DLD1 (cell line): Measurements from ENCODE around the gene MOGAT3.

ENCODE experiments used
- in situ Hi-C: cut with HindIII; loops from 2 replicates; pipeline ENCODE4 v1.10.0; 2017; ENCODE audit warnings: low sequenced_read_pairs

MOGAT3 gene

DNA sequence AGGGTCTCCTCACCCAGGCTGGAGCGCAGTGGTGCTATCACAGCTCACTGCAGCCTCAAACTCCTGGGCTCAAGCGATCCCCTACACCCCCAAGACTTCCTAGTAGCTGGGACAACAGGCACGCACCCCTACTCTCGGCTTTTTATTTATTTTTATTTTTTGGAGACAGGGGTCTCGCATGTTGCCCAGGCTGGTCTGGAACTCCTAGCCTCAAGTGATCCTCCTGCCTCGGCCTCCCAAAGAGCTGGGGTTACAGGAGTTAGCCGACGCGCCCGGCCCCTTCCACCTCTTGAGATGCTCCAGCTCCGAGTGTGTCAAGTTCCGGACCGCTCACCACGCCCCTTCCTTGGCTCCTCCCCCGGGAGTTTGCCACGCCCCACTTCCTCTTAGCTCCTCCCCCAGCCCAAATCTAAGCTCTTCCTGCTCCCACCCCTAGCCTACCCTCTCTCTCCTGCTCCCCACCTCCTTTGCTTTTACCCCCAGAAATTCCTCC, 27.0 kb downstream of the MOGAT3 start:
- in situ Hi-C loops, result no loop called here

DNA sequence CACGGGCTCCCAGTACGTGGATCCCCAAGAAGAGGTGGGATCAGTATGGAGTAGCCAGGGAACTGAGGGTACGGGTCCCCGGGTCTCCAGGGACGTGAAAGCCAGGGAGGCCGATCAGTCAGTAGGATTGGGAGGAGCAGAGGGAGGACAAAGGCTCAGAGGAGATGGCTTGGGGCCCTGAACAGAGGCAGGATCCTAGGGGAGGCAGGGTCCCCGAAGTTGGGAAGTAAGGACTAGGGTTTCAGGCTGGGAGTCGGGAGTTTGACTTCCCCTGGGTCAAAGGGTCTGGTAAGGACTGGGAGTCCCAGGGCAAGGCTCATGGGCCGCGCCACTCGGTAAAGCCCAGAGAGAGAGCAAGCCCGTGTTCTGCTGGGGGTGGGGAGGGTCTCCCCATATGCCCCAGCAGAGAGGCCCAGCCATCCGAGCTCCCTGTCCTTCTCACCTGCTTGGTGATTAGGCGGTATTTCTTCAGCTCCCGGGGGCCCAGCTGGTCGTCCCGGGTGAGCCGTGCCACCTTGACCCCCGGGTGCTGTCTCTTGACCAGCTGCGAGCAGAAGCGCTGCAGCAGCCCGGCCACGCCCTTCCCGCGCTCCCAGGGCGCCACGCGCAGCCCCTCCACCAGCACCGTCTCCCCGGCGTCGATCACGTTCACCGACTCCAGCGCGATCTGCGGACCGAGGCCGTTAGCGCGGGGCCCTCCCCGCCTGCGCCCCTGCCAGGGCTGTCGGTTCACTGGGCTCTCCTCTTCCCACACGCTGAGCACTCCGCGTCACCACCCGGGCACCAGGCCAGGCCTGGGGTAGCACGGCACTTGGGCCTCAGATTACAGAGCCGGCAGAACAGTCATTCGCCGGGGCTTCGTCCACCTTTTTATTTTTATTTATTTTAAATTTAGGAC, 27.7 kb downstream of the MOGAT3 start:
- in situ Hi-C loops, result no loop called here

DNA sequence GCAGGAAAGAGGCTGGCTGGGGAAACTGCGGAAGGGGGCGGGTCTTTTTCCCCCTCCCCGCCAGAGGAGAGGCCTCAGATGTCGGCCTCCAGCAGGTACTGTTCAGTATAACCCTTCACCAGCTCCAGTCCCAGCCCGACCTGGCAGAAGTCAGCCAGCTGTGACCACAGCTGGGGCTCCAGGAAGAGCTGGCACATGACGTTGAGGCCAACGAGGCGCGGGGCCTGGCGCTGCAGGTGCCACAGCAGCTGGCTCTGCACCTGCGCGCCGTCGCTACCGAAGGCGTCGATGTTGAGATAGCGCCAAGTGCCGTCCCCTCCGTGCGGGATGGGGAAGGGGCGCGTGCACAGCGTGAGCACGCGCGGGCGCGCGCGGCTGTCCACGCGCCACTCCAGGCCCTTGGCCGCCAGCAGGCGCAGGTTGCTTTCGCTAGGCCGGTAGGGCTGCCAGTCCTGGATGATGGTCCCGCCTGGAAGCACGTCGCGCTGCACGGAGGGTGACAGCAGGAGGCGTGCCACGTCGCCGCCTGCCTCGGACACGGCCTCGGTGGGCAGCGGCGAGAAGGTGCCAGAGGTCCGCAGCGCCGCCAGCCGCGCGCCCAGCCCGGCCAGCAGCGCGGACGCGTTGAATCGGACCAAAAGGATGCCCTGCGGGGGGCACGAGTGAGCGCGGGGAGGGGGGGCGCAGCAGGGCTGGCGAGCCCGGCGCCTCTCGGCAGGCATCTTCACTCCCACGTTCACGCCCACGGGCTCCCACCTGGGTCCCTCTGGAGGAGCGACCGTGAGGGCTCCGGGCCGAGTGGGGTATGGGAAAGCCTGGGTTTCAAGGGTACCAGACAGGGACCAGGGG, 28.6 kb downstream of the MOGAT3 start:
- in situ Hi-C loops, result no loop called here

DNA sequence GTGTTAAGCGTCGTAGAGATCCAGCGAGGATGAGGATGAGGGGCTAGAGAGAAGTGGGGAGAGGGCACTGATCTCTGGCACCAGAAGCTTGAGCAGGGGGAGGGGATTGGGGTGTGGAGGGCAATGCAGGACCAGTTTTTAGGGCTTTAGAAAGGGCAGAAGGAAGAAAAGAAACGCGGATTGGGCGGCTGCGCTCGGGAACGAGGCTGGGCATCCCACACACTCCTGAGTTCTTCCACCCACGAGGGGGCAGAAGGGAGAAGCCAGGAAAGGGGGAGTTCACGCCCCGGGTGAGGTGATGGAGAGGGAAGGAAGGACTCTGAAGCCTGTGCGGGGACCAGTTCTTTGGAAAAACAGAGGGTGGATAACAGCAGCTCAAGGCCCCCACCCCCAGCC, 29.4 kb downstream of the MOGAT3 start:
- in situ Hi-C loops, result no loop called here

DNA sequence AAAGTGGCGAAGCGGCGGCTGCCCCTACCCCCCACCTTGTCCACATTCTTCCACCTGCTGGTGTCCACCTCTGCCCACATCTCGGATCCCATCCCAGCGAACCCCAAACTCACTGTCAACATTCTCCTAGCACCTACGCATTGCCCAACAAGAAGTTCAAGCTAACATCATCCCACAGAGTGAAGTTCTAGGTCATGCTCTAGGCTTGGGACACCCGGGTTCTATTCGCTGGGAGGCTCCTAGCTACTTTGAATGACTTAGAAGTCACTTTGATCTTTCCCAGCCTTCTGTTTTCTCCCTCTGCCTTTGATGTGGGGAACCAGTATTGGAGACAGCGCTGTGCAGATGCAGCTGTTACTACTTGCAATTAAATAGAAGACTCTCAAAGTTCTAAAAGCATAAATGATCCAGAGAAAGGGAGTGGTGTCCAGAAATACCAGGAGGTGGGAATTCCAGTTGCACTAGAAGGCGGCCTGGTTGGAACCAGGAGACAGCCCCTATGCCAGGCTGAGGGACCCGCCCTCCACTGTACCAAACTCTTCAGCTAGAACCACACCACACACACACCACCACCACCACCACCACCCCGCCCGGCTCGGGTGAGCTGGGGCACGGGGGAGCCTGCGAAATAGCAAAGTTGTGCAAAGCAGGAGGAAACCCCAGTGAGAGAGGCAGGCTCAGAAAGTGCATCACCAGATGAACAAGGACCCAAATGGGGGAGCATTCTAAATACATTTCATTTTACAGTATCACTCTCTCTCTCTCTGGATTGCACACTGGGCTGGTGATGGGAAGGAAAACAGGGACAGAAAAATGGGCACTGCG, 30.0 kb downstream of the MOGAT3 start:
- in situ Hi-C loops, result no loop called here

DNA sequence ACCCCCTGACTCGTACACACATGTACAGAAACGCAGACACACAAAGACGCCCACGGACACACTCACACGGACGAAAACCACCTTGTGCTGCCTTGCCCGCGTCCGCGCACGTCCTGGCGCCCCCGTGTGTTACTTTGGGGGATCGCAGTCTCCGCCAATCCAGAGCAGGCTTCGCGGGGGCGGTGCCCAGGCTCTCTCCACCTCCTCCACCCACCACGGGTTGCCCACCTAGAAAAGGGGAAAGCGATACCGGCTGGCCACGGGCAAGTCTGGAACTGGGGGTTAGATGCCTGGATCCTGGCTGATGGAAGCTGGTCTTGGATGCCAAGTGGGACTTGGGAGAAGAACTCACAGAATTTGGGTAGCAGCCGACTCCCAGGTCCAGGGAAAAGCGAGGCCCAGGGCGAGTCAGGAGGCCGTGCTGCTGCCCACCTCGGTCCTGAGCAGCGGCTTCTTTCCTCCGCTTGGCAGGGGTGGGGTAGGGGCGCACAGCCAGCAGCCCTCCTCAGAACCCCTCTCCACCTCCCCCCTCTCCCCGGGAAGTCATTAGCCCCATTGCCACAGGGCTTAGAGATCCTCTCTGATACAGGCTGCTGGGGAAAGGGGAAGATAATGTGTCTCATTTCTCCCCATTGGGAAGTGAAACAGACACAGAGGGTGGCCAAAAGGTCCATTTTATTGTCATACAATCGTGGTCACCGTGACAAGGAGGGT, 30.8 kb downstream of the MOGAT3 start:
- in situ Hi-C loops, result no loop called here

DNA sequence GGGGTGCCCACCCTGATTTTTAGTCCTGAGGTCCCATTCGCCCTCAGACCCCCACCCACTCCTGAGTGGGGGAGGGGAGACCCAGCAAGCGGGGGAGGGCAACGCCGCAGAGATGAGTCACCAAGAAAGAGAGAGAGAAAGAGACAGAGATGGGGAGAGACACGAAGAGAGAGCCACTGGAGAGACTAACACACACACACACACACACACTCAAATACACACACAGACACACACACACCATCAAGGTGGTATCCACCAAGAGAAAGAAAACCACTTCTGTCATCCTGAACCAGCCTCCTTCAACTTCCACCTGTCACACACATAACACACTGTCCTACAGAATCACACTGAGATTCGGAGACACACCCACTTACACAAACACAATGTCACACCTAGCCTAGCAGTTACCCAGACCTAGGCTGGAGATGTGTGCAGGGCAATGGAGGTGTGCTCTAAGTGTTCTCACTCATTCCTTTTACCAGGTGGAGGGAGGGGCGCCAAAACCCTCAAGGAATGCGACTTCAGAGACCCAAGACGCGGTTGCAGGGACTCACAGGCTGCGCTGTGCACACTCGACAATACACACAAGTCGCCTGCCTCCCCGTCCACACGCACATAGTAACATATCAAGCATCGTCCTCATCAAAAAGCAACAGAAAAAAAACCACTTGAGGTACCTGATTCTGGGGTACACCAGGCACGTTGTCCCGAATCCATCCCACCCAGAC, 31.6 kb downstream of the MOGAT3 start:
- in situ Hi-C loops, result no loop called here

DNA sequence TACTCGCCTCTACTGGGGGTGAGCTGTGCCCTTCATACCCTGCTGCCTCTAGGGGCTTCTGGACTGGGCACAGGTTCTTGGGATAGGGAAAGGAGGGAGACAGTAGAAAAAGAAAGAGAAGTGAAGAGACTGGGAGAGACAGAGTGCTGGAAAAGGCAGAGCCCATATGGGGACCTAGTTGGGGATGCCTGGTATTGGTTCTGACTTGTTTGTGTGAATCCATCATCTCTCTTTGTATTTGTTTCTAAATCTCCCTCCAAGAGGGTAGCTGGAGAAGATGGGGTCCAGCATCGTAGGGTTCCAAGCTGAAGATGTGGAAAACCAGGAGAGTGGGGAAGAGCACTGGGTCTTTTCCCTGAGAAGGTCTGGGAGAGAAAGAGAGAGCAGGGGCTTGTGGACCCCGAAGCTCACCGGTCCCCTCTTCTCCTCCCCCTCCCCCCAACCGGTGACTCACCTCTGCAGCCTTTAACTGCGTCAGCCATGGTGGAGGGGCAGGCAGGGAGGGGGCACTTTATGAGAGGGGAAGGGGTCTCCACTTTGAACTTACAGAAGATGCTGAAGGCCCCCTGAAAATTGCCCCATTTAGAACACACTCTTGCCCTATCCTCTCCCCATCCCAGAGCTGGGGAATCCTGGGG, 32.3 kb downstream of the MOGAT3 start:
- in situ Hi-C loops, result no loop called here

DNA sequence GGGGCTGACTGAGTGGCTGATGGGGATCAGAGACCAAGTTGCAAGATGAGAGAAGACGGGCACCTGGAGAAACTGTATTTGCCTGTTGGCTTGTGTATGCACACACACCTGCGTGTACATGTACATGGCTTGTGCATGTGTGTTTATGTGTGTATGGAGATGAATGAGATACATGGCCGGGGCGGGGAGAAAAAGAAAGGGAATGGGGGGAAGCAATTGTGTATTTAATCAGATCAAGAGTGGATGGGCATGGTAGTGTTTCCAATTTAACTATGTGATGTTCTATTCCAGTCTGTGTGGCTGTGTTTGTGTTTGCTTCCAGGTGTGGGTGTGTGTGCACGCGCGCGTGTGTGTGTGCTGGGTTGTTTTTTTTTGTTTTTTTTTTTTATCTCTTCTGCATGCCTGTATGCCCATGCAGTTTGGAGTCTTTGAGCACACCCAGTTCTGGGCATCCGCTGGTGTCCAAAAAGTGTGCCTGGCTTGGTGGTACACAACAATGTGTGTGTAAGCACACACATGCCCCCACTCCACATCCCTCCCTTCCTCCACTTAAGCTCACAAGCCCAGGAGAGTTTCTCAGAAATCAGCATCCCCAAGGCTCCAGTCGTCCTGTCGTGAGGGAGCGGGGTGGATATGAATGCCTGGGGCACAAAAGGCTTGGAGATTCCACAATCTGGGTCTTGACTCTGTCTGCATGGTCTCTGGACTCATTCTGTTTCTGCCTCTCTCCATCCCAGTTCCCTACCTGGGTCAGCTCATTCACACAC, 33.0 kb downstream of the MOGAT3 start:
- in situ Hi-C loops, result no loop called here

DNA sequence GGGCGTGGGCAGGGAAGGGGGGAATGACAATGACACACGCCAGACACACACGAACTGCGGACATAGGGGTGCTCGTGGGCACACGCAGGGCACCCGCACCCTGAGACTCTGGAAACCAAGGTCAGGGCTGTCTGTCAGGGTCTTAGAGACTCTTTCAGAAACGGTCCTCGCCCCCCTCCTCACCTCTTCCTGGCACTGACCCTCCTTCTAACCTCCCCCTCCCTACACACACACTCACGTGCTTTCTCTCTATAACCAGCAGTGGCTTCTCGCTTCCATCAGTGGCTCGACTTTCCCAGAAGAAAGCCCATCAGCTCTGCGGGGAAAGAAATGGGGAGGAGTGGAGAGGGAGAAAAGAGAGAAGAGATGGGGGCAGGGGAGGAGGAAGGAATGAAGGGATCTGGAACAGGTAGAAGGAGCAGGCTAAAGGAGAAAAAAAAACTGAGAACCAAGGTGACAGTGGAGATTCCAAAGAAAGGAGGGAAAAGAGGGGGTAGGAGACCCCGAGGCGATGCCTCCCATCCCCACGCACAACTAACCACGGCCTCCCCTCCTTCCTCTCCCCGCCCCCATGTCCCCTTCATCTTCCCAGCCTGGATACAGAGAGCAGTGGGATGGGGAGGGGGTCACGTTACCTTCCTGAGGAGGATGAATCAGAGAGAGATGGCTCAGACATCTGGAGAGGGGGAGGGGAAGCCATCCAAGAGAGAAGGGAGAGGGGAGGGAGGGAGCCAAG, 33.8 kb downstream of the MOGAT3 start:
- in situ Hi-C loops, result no loop called here

DNA sequence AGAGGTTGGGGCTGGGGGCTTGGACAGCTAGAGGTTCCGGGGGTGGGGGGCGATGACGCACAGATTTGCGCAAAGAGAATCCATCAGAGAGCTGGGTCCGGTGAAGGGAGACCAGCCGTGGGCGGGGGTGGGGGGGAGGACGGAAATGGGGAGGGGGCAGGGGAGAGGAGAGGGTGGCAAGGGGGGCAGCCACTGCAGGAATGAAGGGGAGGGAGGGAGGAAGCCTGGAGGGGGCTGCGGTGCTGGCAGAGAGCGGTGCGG, 34.3 kb downstream of the MOGAT3 start:
- in situ Hi-C loops, result no loop called here

DNA sequence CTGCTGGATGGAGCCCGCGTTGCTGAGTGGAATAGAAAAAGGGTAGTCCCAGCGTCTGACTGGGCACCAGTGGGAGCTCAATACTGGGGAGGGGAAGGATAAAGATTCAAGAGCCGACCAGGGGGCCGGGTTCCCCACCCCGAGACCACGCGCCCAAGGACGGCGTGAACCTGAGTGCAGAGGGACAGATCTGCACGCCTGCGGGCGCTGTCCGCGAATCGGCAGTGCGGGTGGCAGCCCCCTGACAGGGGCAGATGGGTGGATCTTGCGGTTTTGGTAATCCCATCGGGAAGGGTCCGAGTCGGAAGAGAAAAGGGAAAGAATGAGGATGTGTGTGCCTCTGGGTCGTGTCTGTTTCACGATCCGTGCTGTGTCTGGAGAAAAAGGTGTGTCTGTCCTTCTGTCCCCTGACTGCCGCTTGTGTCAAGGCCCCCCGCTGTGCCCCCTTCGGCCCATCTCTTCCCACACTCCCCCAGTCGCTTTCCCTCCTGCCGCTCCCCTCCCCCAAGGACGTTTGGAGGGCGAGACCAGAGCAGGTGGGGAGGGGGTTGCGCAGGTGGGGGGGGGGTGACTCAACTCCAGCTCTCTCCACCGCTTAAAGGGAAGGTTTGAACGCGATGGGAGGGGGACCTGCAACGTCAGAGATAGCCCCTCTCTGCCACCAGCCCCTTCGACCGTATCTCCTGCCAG, 34.7 kb downstream of the MOGAT3 start:
- in situ Hi-C loops, result no loop called here

DNA sequence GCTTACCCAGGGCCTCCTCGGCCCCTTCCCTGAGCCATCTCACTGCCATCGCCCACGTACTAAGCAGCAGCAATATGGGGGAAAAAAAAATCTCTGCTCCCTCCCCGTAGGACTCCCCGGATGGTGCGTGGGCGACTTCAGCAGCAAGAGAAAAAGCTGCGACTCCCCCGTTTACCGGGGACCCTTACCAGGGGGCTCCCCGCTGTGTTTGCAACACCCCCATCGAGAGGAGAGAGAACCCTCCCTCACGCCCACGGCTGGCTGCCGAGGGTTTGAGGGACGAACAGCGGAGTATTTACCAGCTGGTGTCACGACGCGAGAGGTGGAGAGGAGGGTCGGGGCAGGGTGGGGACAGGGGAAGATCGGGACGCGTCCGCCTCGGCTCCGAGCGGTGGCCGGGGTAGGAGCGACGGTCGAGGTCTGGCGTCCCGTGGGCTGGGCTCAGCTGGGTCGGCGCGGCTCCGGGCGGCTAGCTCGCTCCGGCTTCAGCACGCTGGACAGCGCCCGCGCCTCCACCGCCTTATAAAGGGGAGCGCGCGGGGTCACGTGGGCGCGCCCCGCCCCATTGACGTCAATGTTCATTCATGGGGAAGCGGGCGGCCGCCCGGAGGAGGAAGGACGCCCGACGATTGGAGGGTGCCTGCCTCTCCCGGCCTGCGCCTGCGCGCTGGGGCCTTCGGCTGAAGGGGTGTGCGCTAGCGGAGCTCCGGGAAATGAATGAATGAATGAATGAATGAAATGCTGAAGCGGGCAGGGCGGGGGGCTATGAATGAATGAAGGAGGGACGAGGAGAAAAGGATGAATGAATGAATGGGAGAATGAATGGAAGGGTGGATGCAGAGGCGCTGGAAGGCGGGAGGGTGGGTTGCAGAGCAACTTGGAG, 35.5 kb downstream of the MOGAT3 start, which contains the start of gene VGF:
TSS of gene VGF (minus strand) at position 495 of the 883 bp plus-strand sequence. CDS start 726 bp downstream, outside the sequence.
- in situ Hi-C loops, result no loop called here

DNA sequence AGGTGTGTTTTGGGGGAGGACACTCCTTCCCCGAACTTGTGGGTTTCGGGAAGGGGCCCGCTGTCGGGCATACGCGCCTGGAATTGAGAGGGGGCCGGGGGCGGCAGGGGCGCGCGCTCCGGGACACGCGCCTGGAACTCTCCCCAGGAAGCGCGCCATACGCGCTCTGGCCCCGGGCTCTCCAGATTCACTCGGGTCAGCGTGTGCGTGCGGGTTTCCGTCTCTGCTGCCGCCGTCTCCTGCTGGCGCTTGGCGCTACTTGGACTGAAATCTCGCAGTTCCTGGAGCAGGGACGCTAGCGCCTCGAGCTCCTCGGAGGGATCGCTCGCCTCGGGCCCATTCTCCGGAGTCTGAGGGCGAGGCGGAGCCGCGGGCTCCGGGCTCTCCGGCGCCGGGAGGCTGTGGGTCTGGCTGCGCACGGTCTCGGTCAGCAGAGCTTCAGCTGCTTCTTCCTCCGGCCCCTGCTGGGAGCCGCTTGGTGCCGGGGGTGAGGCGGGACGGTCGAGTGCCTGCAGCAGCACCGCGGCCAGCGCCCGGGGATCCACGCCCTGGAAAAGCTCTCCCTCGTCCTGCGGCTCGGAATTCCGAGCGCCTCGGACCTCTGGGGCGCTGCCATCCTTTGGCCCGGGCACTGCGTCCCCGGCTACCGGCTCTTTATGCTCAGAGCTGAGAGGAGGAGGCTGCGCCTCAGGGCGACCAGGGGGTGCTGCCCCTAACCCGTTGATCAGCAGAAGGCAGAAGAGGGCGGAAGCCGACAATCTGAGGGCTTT, 36.6 kb downstream of the MOGAT3 start:
- in situ Hi-C loops, result no loop called here

DNA sequence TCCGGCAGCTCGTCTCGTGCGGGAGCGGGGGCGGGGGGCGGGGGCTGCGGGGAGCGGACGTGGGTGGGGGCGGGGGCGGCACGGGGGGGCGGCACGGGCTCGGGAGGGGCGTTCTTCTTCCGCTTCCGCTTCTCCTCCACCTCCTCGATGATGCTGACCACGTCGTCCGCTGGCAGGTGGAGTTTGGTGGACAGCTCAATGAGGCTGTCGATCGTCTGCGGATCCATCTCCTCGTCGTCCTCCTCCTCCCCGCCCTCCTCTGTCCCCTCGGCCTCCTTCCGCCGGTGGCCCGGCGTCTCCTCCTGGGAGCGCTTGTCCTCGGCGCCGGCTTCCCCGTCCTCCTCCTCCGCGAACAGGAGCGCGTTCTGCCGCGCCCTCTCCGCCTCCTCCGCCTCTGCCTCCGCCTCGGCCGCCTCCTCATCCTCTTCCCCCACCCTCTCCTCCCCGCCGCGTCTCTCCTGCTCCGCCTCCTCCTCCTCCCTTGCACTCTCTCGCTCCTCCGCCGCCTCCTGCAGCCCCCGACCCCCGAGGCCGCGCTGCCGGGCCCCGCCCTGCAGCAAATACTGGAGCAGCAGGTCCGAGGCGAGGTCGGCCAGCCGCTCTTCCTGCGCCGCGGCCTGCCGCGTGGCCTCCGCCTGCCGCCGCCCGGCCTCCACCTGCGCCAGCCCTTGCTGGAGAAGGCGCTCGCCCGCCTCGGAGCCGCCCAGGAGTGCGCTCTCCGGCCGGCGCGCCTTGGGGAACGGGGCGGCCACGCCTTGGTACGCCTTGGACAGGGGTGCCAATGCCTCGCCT, 37.4 kb downstream of the MOGAT3 start:
- in situ Hi-C loops, result no loop called here
